ENCODE data around the gene UBR7.
"Not testable (repeated sequence)": the region's sequence is repeated elsewhere in the genome, so short reads cannot be mapped to it uniquely, and the experiment has no call there.

Gene UBR7, protein sequence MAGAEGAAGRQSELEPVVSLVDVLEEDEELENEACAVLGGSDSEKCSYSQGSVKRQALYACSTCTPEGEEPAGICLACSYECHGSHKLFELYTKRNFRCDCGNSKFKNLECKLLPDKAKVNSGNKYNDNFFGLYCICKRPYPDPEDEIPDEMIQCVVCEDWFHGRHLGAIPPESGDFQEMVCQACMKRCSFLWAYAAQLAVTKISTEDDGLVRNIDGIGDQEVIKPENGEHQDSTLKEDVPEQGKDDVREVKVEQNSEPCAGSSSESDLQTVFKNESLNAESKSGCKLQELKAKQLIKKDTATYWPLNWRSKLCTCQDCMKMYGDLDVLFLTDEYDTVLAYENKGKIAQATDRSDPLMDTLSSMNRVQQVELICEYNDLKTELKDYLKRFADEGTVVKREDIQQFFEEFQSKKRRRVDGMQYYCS

DNA sequence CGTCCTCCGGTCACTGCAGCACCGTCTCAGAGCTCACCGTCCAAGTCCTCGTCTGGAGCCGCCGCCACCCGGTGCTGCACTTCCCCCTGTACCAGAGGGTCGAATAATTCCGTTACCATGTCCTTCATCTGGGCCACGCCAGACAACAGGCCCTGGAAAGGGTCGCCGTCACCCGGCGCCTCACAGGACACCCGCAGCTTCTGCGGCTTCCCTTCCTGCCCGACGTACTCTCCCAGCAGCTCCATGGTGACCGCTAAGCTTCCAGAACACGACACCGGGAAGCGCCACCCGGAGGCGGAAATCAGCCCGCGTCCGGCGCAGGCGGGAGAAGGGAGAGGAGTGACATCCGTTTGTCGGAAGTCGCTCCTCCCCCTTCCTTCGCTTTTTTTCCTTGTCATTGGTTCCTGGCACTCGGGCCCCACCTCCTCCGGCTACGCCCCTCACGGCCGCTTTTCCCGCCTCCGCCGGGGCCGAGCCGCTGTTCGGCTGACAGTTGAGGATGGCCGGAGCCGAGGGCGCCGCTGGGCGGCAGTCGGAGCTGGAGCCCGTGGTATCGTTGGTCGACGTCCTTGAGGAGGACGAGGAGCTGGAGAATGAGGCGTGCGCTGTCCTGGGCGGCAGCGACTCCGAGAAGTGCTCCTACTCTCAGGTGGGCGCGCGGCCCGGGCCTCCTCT lies at the start of gene UBR7, which contains the start of gene GON7:
Gene UBR7 (plus strand): TSS at position 464 of the 675 bp plus-strand sequence. CDS start 36 bp downstream, at position 500.
Gene GON7 (minus strand): TSS at position 273 of the 675 bp plus-strand sequence. CDS start 28 bp downstream, at position 245.
- peak; percentile 49 to 97 (median 92) for DNase-seq

DNA sequence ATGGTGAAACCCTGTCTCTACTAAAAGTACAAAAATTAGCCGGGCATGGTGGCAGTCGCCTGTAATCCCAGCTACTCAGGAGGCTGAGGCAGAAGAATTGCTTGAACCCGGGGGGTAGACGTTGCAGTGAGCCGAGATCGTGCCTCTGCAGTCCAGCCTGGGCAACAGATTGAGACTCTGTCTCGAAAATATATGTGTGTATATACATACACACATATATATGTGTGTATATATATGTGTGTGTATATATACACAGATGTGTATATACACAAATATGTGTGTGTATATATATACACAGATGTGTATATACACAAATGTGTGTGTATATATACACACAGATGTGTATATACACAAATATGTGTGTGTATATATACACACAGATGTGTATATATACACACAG lies 48.7 kb upstream of the UBR7 start:
- DNase-seq = not testable (repeated sequence)

DNA sequence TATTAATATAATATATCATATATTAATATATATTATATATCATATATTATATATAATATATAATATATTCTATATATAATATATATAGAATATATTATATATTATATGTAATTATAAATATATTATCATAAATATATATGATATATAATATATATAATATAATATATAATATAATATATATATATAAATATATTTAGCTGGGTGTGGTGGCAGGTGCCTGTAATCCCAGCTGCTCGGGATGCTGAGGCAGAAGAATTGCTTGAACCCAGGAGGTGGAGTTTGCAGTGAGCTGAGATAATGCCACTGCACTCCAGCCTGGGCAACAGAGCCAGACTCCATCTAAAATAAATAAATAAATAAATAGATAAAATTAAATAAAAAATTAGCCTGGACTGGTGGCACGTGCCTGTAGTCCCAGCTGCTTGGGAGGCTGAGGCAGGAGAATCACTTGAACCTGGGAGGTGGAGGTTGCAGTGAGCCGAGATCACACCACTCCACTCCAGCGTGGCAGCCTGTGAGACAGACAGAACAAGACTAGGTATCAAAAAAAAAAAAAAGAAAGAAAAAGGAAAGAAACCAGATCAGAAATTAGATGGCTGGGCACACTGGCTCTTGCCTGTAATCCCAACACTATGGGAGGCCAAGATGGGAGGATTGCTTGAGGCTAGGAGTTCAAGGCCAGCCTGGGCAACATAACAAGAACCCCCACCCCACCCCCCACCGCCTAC lies 47.3 kb upstream of the UBR7 start:
- not testable (repeated sequence) for DNase-seq

DNA sequence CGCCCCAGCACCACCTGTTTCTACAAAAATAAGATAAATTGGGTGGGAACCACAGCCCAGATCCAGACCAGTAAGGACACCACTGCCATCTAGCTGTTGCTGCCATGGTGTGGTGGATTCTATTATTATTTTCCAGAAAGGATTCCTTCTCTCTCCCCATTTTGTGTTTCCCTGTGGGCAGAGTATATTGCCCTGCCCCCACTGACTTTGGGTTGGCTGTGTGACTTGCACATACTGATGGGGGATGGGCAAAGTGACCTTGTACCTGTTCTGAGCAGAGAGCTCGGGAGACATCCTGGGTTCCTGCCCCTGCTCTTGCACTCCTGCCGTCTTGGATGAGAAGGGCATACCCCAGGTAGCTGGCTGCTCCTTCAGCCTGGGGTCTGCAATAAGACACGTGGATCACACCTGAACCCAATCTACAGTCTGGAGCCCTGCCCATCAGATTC lies 46.7 kb upstream of the UBR7 start:
- no peak for DNase-seq

GRCh38 chr14:93161411-93161940 lies 45.6 kb upstream of the UBR7 start:
- DNase-seq = no peak

GRCh38 chr14:93163564-93163963 lies 43.5 kb upstream of the UBR7 start:
- no peak for DNase-seq

DNA sequence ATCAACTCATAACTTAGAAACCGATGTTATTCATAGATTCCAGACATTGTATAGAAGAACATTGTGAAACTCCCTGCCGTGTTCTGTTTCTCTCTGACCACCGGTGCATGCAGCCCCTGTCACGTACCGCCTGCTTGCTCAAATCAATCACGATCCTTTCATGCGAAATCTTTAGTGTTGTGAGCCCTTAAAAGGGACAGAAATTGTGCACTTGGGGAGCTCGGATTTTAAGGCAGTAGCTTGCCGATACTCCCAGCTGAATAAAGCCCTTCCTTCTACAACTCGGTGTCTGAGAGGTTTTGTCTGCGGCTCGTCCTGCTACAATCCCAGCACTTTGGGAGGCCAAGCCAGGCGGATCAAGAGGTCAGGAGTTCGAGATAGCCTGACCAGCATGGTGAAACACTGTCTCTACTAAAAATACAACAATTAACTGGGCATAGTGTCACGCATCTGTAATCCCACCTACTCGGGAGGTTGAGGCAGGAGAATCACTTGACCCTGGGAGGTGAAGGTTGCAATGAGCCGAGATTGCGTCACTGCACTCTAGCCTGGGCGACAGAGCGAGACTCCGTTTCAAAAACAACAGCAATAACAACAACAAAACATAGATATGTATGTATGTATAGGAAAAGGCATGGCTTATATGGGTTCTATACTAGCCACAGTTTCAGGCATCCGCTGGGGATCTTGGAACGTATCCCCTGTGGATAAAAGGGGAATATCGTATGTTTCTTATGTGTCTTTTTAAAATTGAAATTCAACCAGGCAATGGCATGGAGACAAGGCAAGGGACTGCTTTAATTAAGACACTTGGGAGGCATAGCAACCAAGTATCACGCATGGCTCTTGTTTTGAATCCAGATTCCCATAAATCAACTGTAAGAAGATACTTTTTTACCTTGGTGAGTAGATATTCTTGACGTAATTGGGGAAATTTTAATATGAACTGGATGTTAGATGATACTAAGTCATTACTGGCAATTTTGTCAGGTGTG lies 41.5 kb upstream of the UBR7 start:
- DNase-seq = not testable (repeated sequence)

DNA sequence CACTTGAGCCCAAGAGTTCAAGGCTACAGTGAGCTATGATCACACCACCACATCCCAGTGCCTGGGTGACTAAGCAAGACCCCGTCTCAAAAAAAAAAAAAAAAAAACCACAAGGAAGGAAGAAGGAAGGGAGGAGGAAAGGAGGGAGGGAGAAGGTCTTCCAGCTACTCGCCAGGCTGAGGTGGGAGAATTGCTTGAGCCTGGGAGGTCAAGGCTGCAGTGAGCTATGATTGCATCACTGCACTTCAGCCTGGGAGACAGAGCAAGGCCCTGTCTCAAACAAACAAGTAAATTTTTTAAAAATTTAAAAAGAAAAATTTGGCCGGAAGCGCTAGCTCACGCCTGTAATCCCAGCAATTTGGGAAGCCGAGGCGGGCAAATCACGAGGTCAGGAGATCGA lies 38.4 kb upstream of the UBR7 start:
- not testable (repeated sequence) for DNase-seq

DNA sequence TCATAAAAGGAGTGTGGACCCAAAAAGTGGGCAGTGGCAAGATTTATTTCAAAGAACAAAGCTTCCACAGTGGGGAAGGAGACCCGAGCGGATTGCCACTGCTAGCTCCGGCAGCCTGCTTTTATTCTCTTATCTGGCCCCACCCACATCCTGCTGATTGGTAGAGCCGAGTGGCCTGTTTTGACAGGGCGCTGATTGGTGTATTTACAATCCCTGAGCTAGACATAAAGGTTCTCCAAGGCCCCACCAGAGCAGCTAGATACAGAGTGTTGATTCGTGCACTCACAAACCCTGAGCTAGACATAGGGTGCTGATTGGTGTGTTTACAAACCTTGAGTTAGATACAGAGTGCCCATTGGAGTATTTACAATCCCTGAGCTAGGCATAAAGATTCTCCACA lies 37.4 kb upstream of the UBR7 start:
- DNase-seq = not testable (repeated sequence)

DNA sequence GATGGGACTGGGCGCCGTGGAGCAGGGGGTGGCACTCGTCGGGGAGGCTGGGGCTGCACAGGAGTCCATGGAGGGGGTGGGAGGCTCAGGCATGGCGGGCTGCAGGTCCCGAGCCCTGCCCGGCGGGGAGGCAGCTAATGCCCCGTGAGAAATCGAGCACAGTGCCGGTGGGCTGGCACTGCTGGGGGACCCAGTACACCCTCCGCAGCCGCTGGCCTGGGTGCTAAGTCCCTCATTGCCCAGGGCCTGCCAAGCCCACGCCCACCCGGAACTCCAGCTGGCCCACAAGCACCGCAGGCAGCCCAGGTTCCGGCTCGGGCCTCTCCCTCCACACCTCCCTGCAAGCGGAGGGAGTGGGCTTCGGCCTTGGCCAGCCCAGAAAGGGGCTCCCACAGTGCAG lies 36.9 kb upstream of the UBR7 start:
- not testable (repeated sequence) for DNase-seq

DNA sequence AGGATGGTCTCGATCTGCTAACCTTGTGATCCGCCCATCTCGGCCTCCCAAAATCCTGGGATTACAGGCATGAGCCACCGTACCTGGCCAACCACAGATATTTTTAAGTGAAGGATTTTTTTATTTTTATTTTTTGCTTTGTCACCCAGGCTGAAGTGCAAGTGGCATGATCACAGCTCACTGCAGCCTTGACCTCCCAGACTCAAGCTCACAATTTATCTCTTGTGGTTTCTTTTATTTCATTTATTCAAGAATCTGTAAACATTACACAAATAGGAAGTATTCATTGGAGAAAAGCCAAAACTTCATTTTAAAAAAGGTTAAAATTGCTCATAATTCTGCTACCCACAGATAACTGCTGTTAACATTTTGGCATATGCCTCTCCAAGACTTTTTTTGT lies 35.7 kb upstream of the UBR7 start:
- DNase-seq = no peak

DNA sequence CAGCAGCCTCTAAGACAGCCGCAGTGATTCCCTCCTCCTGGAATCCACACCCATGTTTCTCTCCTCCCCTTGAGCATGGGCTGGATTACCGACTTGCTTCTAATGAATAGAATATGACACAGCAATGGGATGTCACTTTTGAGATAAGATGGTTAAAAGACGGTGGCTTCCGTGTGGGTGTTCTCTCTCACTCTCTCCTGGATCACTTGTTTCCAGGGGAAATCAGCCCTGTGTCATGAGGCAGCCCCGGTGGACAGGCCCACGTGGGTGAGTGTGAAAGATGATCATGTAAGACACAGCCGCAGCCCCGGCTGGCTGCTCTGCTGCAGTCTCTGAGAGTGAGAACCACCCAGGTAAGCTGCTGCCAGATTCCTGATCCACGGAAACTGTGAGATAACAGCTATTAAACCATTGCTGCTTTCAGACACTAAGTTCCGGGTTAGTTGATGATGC lies 33.1 kb upstream of the UBR7 start:
- DNase-seq = peak in 11 of 51 donors; percentile 13 to 69 (median 28)

DNA sequence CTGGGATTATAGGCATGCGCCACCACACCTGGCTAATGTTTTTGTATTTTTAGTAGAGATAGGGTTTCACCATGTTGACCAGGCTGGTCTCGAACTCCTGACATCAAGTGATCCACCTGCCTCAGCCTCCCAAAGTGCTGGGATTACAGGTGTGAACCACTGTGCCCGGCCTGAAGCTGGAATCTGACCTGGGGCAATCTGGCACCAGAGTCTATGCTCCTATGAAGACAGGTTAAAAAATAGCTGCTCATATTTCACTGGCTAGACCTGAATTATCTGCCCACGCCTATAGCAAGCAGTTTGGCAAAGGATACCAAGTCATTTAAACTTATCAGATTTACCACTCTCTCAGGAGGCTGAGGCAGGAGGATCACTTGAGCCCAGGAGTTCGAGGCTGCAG lies 32.3 kb upstream of the UBR7 start:
- DNase-seq = not testable (repeated sequence)

DNA sequence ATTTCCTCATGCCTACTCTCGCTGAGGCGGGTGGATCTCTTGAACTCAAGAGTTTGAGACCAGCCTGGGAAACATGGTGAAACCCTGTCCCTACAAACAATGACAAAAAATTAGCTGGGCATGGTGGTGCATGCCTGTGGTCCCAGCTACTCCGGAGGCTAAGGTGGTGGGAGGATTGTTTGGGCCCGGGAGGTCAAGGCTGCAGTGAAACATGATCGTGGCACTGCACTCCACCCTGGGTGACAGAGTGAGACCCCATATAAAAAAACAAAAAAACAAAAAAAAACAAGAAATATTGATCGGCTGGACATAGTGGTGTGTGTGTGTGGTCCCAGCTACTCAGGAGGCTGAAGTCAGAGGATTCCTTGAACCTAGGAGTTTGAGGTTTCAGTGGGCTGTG lies 31.6 kb upstream of the UBR7 start:
- DNase-seq = no peak

GRCh38 chr14:93183596-93184317 lies 23.3 kb upstream of the UBR7 start:
- peak in 1 of 51 donors; percentile 29 for DNase-seq

- DNase-seq = peak; percentile 51 to 92 (median 83)
Measured at GRCh38 chr14:93184391-93185348, 22.4 kb upstream of the UBR7 start, which contains the start of the genes LYSET and MOAP1. Gene LYSET, plus strand, starts transcription at chr14:93185317. Its CDS starts 89 bp downstream, at chr14:93185406. Gene MOAP1, minus strand, starts transcription at chr14:93184897. Its CDS starts 655 bp downstream, at chr14:93184242.

- peak in 1 of 51 donors; percentile 72 for DNase-seq
Measured at GRCh38 chr14:93185349-93185720, 21.7 kb upstream of the UBR7 start.

GRCh38 chr14:93186466-93186865 lies 20.6 kb upstream of the UBR7 start:
- no peak for DNase-seq
